Fibroblast of skin of right quadriceps (primary cell): Measurements from ENCODE around the gene ACTRT2.

Experiments
- DNase-seq: peaks from one replicate; pipeline ENCODE4 v3.0.0-alpha.2; 2013

ACTRT2 gene

DNA sequence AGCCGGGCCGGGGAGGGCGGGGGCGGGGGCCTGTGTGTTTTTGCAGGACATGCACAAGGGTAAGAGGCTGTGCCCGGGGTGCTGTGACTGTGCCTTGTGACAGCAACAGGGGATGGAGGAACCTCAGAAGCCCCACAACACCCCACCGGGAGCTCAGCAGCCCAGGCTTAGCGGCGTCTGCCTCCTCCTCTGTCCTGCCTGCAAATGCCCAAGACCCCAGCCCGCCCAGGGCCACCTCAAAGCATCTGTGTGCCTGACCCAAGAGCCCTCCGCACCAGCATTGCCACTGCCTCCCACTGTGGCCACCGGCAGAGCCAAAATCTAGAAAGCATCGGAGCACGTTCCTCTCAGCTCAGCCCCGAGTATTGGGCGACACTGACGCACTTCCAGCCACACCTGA lies 2.7 kb upstream of the ACTRT2 start:
- no peak for DNase-seq

DNA sequence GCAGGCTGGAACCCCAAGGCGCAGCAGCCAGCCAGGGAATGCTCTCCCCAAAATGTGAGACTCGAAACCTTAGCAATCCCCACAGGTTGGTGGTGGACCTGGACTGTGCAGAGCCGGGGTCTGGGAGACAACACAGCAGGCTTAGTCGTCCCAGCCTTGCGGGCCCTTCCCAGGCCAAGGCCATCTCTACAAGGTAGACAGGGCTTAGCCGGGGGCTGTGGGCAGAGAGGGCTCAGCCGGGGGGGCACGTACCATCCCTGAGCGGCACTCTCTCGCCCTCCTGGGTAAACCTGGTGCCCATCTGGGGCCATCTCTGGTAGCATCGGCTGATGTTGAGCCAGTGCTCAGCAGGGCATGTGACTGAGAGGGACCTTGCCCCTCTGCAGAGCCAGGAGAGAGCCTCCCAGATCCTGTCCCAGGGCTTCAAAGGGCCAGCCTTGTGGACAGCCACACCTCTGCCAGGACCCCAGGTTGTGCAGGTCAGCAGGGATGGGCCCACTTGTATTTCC lies 2.2 kb upstream of the ACTRT2 start:
- DNase-seq, result no peak

DNA sequence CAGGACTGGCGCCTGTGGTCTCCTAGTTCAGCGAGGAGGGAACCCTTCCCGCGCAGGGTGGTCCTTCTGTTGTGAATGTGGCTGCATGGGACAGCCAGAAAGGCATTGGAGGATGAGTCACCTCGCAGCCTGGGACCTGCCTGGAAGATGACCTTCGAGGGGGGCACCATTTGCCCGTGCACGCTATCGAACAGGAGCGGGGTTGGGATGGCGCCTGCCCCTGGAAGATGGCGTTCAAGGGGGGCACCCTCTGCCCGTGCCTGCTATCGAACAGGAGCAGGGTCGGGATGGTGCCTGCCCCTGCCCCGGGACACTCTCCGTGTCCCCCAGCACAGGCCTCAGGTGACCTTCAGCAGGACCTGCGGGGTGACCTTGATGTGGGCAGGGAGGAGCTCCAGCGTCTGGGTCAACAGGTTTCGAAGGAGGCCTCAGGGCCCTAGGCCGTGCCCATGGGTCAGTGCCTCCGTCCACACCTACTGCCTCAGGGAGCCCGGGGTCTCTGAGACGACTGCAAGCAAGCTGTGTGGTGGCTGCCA lies 1.7 kb upstream of the ACTRT2 start:
- DNase-seq, result no peak

GRCh38 chr1:3020263-3020909 lies 881 bp upstream of the ACTRT2 start:
- no peak for DNase-seq

DNA sequence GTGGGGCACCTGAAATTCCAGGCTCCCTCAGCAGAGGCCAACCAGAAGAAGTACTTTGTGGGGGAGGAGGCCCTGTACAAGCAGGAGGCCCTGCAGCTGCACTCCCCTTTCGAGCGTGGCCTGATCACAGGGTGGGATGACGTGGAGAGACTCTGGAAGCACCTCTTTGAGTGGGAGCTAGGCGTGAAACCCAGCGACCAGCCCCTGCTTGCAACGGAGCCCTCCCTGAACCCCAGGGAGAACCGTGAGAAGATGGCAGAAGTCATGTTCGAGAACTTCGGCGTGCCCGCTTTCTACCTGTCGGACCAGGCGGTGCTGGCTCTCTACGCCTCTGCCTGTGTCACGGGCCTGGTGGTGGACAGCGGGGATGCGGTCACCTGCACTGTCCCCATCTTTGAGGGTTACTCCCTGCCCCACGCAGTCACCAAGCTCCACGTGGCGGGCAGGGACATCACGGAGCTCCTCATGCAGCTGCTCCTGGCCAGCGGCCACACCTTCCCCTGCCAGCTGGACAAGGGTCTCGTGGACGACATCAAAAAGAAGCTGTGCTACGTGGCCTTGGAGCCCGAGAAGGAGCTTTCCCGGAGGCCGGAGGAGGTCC lies 634 bp downstream of the ACTRT2 start:
- no peak for DNase-seq

DNA sequence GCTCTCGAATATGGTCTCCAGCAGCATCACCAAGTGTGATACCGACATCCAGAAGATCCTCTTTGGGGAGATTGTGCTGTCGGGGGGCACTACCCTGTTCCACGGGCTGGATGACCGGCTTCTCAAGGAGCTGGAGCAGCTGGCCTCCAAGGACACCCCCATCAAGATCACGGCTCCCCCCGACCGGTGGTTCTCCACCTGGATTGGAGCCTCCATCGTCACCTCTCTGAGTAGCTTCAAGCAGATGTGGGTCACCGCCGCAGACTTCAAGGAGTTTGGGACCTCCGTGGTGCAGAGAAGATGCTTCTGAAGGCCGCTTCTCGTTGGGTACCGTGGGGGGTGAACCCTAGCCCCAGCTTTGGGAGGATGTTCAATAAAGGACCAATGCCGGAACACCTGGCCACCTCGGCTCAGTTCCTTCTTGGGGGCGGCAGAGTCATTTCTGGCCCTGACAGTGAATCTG lies 1.3 kb downstream of the ACTRT2 start:
- DNase-seq, result no peak

DNA sequence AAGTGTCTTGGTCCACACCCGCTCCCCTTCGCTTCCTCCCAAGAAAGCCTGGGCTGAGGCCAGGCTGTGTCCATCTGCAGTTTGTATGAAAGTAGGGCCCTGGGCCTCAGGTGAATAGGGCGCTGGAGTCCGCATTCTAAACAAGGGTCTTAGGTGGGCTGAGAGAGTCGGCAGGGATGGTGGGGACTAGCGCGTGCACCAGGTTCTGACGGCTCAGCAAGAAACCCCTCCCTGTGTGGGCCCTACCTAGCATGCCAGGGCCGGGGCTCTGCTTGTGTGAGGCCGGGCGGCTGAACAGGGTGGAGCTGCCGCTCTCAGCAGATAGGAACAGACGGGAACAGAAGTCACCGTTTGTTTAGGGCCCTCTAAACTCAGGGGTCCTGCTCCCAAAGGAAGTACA lies 1.7 kb downstream of the ACTRT2 start:
- no peak for DNase-seq

- no peak for DNase-seq
These were observed 2.8 kb downstream of the ACTRT2 start for GRCh38 chr1:3024019-3024418.

- DNase-seq, result no peak
These were observed 3.3 kb downstream of the ACTRT2 start for GRCh38 chr1:3024588-3024987.

GRCh38 chr1:3026124-3026523 lies 4.9 kb downstream of the ACTRT2 start:
- no peak for DNase-seq

- DNase-seq, result no peak
These were observed 5.5 kb downstream of the ACTRT2 start for GRCh38 chr1:3026581-3027391.

GRCh38 chr1:3027611-3028371 lies 6.5 kb downstream of the ACTRT2 start:
- DNase-seq, result no peak

DNA sequence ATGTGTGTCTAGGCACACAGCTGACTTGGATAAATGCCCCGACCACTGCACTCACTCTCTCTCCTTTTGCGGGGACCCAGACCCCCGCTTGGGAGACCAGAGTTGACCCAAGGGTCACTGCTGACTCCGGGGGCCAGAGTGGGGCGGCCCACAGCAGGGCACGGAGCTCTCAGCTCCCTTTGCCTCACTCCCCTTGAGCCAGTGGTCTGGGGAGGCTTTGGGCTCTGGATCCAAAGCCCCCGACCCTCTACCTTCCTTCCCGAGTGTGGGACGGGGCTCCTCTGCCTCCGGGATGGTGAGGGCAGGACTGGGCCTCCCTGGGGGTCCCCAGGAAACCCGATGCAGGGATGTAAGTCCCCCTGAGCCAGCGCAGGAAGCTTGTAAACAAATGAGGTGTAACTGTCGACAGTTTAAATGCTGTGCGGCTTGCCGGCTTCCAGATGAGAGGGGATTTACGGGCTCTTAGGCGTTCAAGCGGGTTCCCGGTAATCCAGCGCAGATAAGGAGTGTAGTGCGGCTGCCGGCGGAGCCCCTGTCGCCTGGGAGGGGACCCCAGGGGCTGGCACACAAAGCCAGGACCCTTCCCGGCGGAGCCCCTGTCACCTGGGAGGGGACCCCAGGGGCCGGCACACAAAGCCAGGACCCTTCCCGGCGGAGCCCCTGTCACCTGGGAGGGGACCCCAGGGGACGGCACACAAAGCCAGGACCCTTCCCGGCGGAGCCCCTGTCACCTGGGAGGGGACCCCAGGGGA lies 7.4 kb downstream of the ACTRT2 start:
- no peak for DNase-seq

GRCh38 chr1:3029481-3029961 lies 8.3 kb downstream of the ACTRT2 start:
- DNase-seq, result no peak

- no peak for DNase-seq
These were observed 8.9 kb downstream of the ACTRT2 start for GRCh38 chr1:3029991-3030662.

GRCh38 chr1:3030663-3031381 lies 9.6 kb downstream of the ACTRT2 start:
- DNase-seq, result no peak

- DNase-seq, result no peak
These were observed 10.3 kb downstream of the ACTRT2 start for GRCh38 chr1:3031401-3032221.

DNA sequence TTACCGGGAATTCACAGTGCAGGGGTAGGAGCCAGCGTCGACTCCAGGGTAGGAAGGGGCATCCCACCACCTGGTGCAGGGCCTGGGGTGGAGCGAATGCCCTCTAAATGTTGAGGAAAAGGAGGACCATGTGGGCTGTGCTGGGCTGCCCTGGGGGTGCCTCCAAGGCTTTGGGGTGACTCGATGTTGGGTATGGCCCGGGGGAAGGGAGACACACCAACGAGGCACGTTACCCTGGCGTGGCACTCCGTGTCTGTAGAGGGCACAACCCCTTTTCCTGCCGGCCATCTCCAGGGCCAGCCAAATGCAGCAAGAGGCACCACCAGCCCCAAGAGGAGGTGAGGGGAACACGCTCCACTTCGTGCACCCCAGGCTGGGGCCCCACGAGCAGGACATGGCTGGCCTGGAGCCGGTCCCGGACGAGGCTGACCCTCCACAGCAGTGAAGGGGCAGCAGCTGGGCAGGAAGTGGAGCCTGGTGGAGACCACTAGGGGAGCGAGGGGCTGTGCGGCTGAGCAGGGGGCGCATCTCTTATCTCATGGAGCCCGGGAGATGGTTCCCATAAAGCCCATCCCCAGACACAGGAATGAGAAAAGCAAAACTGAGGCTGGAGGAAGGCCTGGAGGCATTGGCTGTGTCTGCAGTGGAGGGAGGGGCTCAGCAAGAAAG lies 11.2 kb downstream of the ACTRT2 start:
- DNase-seq, result no peak
